CD1c-positive myeloid dendritic cell (primary cell): Measurements from ENCODE around the gene HPX.
A peak's percentile ranks its signal among the peaks of the same experiment; 100 is the strongest.

Source experiments
- DNase-seq: peaks from one replicate; pipeline ENCODE4 v3.0.0-alpha.2; 2016; ENCODE audit errors: extremely low spot score

Gene HPX

GRCh38 chr11:6440906-6441358 is at the start of gene HPX:
HPX (minus strand) TSS chr11:6440987; CDS start chr11:6440963, 24 bp downstream.
- DNase-seq = no peak

GRCh38 chr11:6489306-6489705 is 48.5 kb upstream of the HPX start:
- no peak for DNase-seq

- no peak for DNase-seq
These were observed 48.0 kb upstream of the HPX start for GRCh38 chr11:6488821-6489220.

- no peak for DNase-seq
These were observed 47.6 kb upstream of the HPX start for GRCh38 chr11:6488342-6488741.

- DNase-seq = no peak
These were observed 46.2 kb upstream of the HPX start for GRCh38 chr11:6486938-6487337.

- no peak for DNase-seq
These were observed 45.5 kb upstream of the HPX start for GRCh38 chr11:6486256-6486655.

GRCh38 chr11:6485661-6486060 is 44.9 kb upstream of the HPX start:
- no peak for DNase-seq

- no peak for DNase-seq
These were observed 42.2 kb upstream of the HPX start for GRCh38 chr11:6483015-6483414.

GRCh38 chr11:6482441-6482840 is 41.7 kb upstream of the HPX start:
- peak; percentile 54 for DNase-seq

GRCh38 chr11:6481924-6482275 is 41.1 kb upstream of the HPX start:
- DNase-seq = no peak

- DNase-seq = peak; percentile 99
These were observed 40.5 kb upstream of the HPX start, which contains the start of the genes ARFIP2 and TIMM10B for GRCh38 chr11:6481012-6481923. ARFIP2 (minus strand) TSS chr11:6481331; CDS start chr11:6480421, 910 bp downstream. TIMM10B (plus strand) TSS chr11:6481501; CDS start chr11:6481517, 16 bp downstream.

- no peak for DNase-seq
These were observed 39.6 kb upstream of the HPX start for GRCh38 chr11:6480299-6480914.

GRCh38 chr11:6476571-6476970 is 35.8 kb upstream of the HPX start:
- DNase-seq = no peak

GRCh38 chr11:6475936-6476335 is 35.1 kb upstream of the HPX start:
- DNase-seq = no peak

- DNase-seq = no peak
These were observed 34.2 kb upstream of the HPX start for GRCh38 chr11:6474806-6475500.

- DNase-seq = no peak
These were observed 33.6 kb upstream of the HPX start for GRCh38 chr11:6474413-6474792.

GRCh38 chr11:6473451-6474412 is 32.9 kb upstream of the HPX start, which contains the start of gene TRIM3:
TRIM3 (minus strand) TSS chr11:6473941; CDS start chr11:6465695, 8,246 bp downstream.
- DNase-seq = peak; percentile 76

- no peak for DNase-seq
These were observed 32.1 kb upstream of the HPX start for GRCh38 chr11:6472934-6473333.

GRCh38 chr11:6469599-6469998 is 28.8 kb upstream of the HPX start:
- no peak for DNase-seq

- peak; percentile 66 for DNase-seq
These were observed 28.1 kb upstream of the HPX start for GRCh38 chr11:6468712-6469495.
